Measurements from ENCODE around the gene PKP1.

Gene PKP1

DNA sequence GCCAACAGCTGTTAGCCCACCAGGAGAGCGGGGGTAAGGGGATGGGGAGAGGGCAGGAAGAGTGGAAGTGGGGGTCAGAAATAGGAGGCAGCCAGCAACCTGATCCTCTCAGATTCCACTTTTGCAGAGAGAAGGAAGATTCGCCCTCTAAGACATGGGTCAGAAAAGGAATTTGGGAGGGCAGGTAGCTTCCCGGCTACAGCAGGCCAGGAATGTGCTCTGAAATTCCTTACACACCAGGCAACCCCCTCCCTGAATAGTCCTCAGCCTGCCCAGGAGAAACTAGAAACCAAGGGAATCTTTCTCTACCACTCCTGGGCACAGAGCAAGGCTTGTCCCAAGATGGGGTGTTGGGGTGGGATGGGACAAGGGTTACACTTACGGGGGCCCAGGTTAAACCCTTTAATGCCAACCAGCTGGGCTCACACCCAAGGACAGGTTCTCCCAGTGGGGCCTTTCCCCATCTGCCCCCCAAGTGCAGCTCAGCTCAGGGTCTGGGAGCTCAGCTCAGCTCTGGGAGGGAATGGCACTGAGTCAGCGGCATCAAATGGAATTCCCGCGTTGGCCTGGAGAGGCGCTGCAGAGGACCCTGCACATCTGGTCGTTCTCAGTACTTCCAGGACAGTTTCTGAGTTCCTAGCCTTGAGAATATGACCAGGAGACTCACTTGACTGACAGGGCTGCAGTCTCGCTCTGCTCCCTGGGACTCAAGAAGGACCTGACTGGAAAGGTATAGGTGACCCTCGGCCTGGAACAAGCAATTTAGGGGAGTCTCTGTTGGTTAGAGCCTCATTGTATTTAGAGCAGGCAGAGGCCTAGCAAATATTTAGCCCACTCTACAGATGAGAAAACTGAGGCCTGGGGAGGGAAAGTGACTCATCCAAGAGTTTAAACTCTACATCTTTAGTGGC, 93.4 kb downstream of the PKP1 start:
- DNase-seq, result no peak

DNA sequence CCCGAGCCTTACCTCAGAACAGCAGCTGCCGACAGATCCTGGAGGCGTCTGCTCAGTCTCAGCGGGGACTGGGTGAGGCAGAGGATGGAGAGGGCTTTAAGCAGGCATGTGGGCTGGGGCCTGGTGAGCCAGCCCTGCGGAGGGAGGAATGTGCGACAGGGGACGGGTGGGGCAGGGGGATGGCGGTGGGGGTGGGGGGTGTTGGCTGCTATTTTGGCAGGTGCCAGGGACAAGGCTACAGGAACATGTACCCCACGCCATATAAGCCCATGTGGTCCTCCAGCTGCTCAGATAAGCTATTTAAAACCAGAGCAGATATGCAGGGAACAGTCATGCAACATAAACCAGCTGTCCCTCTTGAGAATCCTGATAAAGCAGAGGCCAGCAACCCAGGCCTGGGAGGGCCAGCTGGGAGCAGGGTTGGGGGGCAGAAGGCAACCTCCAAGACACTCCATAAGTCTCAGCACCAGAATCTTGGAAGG, 94.3 kb downstream of the PKP1 start, which contains the start of gene TNNT2:
Gene TNNT2 (minus strand): TSS at position 70 of the 482 bp plus-strand sequence. CDS start 4,426 bp downstream, outside the sequence.
- no peak for DNase-seq

DNA sequence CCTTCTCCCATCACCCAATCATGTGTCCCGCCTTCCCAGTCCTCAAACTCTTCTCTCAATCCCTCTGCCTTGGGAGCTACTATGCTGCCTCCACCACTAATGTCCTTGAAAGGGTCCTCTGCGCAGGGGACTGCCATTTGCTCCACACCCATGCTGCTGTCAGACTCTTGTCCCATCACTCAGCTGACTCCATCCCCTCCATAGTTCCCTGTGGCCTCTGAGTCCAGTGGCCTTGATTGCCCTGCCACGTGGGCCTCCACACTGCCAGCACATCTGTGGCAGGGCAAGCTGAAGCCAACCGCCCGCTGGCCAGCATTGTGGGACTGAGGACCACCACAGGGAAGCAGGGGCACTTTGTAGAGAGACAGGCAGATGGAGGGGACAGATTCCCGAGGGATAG, 95.5 kb downstream of the PKP1 start:
- no peak for DNase-seq

DNA sequence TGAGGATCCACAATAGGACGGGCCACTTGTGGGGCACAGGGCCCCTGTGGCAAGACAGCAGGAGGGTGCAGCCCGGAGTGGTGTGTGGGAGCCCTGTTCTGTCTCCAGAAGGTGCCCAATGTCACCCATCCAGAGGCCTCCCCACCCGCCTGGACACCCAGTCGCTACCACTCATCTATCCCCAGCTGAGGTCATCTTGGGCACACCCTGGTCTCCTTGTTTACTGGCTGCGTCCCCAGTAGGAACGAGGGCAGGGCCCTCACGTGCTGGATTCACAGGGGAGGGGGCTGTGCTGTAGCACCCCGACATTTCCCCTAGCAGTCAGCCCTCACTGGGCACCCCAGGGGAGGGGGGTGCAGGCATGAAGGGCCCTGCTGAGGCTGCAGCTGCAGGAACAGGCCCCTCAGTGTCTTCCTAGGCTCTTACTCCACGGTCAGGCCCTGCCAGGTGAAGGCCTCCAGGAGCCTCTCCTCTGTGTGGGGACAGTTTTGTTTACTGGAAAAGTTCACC, 96.5 kb downstream of the PKP1 start:
- DNase-seq, result no peak

DNA sequence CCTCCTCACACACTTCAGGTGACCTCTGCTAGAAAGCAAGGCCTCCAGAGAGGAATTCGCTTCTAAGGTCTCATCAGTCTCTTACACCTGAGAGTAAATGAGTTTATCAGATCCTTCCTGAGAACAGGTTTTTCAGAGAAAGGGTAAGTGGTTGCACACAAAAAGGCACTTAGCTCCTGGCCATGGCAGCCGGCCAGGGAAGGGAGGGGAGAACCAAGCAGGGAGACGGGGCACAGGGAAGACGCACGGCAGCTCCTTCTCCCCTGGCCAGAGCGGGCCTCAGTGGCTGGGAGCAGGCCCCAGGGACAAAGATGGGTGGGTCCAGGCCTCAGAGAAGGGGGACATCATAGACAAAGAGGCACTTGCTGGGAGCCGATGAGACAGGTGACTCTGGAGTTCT, 97.8 kb downstream of the PKP1 start:
- DNase-seq, result no peak
